Sigmoid colon (tissue), 4 donors: Measurements from ENCODE around the gene SULF2.

ENCODE experiments used
- EP300 ChIP-seq, 4 donors: sonication (generic); formaldehyde crosslinking; IDR thresholded peaks; one replicate each; pipeline ENCODE4 v1.6.1; 2017; ENCODE audit warnings: antibody characterized with exemption in 4 of 4
- POLR2A ChIP-seq, 2 donors: fragments of 450-650 bp; IDR thresholded peaks; one replicate each; pipeline ENCODE4 v1.6.1; 2016; ENCODE audit warnings: antibody characterized with exemption in 2 of 2, mild to moderate bottlenecking in 2 of 2, moderate library complexity in 2 of 2
- TF ChIP-seq, protein P1 (sequence below), 4 experiments: fragments of 450-650 bp in 3 of 4; fragments of 200-600 bp in 1 of 4; IDR thresholded peaks; one replicate each; pipeline ENCODE4 v1.5.1; 2016 to 2019; ENCODE audit warnings: antibody characterized with exemption in 4 of 4, mild to moderate bottlenecking in 3 of 4, moderate library complexity in 2 of 4

DNA sequence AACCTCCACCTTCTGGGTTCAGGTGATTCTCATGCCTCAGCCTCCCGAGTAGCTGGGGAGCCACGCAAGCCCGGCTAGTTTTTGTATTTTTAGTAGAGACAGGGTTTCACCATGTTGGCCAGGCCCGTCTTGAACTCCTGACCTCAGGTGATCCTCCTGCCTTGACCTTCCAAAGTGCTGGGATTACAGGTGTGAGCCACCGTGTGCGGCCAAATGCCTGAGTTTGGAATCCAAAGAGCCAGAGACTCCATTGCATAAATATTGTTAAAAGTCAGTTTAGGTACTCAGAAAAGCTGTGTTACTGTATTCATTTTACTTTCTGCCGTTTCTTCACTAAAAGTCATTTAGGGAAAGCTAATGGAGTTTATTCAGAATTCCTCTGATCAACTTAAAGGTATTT is 137.3 kb downstream of the SULF2 start:
- TF ChIP-seq, protein P1, sequence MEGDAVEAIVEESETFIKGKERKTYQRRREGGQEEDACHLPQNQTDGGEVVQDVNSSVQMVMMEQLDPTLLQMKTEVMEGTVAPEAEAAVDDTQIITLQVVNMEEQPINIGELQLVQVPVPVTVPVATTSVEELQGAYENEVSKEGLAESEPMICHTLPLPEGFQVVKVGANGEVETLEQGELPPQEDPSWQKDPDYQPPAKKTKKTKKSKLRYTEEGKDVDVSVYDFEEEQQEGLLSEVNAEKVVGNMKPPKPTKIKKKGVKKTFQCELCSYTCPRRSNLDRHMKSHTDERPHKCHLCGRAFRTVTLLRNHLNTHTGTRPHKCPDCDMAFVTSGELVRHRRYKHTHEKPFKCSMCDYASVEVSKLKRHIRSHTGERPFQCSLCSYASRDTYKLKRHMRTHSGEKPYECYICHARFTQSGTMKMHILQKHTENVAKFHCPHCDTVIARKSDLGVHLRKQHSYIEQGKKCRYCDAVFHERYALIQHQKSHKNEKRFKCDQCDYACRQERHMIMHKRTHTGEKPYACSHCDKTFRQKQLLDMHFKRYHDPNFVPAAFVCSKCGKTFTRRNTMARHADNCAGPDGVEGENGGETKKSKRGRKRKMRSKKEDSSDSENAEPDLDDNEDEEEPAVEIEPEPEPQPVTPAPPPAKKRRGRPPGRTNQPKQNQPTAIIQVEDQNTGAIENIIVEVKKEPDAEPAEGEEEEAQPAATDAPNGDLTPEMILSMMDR (IDR thresholded peaks at IDR 0.05), result no peak
- no peak for TF ChIP-seq POLR2A (IDR thresholded peaks at IDR 0.05)
- no peak for TF ChIP-seq EP300 (IDR thresholded peaks at IDR 0.05)
